CD4-positive, alpha-beta T cell (primary cell): Measurements from ENCODE around the gene ARHGAP29. TPM values are rescaled to one million over a fixed set of nuclear protein-coding genes. Genes with fewer than 3 reads are reported as not detected.

Experiments used
- ATAC-seq: fragments of 200-7000 bp; cut with Tn5 transposase; one replicate; pipeline ENCODE4 v1.10.0; 2022; ENCODE audit warnings: mild to moderate bottlenecking; ENCODE audit not compliant: poor library complexity
- CTCF ChIA-PET: fragments of 350-600 bp; sonication (Branson Sonifier 250); formaldehyde crosslinking; loops from one replicate; lab custom pipeline; 2021; ENCODE audit warnings: antibody characterized with exemption, inconsistent platforms; lab: Charles Lee
- POLR2A ChIA-PET: fragments of 350-600 bp; sonication (Branson Sonifier 250); formaldehyde crosslinking; loops from one replicate; lab custom pipeline; 2021; ENCODE audit warnings: antibody characterized with exemption, inconsistent platforms; lab: Charles Lee
- DNase-seq, 14 experiments: peaks; one replicate each; pipeline ENCODE4 v3.0.0-alpha.2; 2013 to 2020; ENCODE audit warnings: mixed read lengths in 2 of 14
- H3K27ac ChIP-seq, 2 donors: one replicate each; pipeline versions ENCODE4 v1.5.1 to v1.7.0; 2013; ENCODE audit warnings: low read length in 2 of 2, low read depth in 1 of 2, mild to moderate bottlenecking in 1 of 2
- H3K27me3 ChIP-seq, 2 experiments: 1 replicate in 1 of 2; 2 replicates in 1 of 2; pipeline versions ENCODE4 v1.6.1 to v1.7.0; 2013; ENCODE audit warnings: low read length in 2 of 2, control low read depth in 1 of 2, mild to moderate bottlenecking in 1 of 2, moderate library complexity in 1 of 2; ENCODE audit not compliant: insufficient read depth in 2 of 2, control insufficient read depth in 1 of 2
- H3K36me3 ChIP-seq: one replicate; pipeline ENCODE4 v1.6.1; 2013; ENCODE audit warnings: low read length, control low read depth; ENCODE audit not compliant: insufficient read depth
- H3K4me1 ChIP-seq: one replicate; pipeline ENCODE4 v1.6.1; 2013; ENCODE audit warnings: low read length, control low read depth; ENCODE audit not compliant: insufficient read depth
- H3K4me3 ChIP-seq: one replicate; pipeline ENCODE4 v1.5.1; 2013; ENCODE audit warnings: mild to moderate bottlenecking, low read length, moderate library complexity
- H3K9me3 ChIP-seq, 2 experiments: 1 replicate in 1 of 2; 2 replicates in 1 of 2; pipeline versions ENCODE4 v1.6.1 to v1.7.0; 2013; ENCODE audit warnings: low read length in 2 of 2, mild to moderate bottlenecking in 2 of 2, control low read depth in 1 of 2, moderate library complexity in 1 of 2; ENCODE audit not compliant: control insufficient read depth in 1 of 2, insufficient read depth in 1 of 2
- H3K27ac Mint-ChIP-seq: one replicate; pipeline ENCODE4 v1.8.0; 2020; ENCODE audit warnings: mixed read lengths
- H3K27me3 Mint-ChIP-seq: one replicate; pipeline ENCODE4 v1.8.0; 2021; ENCODE audit warnings: mixed read lengths
- H3K36me3 Mint-ChIP-seq: one replicate; pipeline ENCODE4 v1.8.0; 2021; ENCODE audit warnings: low read depth, mixed read lengths
- H3K4me1 Mint-ChIP-seq: one replicate; pipeline ENCODE4 v1.8.0; 2021; ENCODE audit warnings: low read depth, mixed read lengths
- H3K4me3 Mint-ChIP-seq: one replicate; pipeline ENCODE4 v1.8.0; 2020; ENCODE audit warnings: mild to moderate bottlenecking, mixed read lengths
- H3K9me3 Mint-ChIP-seq: one replicate; pipeline ENCODE4 v1.8.0; 2020; ENCODE audit warnings: mixed read lengths
- intact Hi-C, 2 experiments: fragments of 100-400 bp; cut with DNase I in 1 of 2; cut with micrococcal nuclease in 1 of 2; formaldehyde crosslinking; loops; one replicate each; pipeline versions ENCODE4 v1.15.1 to v1.9.0; 2023 to 2025; cut with DNase I, micrococcal nuclease
- total RNA-seq, 174 experiments: library from RNA in 2 of 174; stranded (reverse) in 2 of 174; gene quantifications; one replicate each; pipeline ENCODE4 v1.2.3 and lab custom pipeline; 2021 to 2026
- TF ChIP-seq, protein P1 (sequence below): fragments of 200-600 bp; IDR thresholded peaks from one replicate; pipeline ENCODE4 v1.8.0; 2022; ENCODE audit warnings: antibody characterized with exemption, mild to moderate bottlenecking

Gene ARHGAP29
- total RNA-seq, 2 experiments from 2014 or later: not detected

DNA sequence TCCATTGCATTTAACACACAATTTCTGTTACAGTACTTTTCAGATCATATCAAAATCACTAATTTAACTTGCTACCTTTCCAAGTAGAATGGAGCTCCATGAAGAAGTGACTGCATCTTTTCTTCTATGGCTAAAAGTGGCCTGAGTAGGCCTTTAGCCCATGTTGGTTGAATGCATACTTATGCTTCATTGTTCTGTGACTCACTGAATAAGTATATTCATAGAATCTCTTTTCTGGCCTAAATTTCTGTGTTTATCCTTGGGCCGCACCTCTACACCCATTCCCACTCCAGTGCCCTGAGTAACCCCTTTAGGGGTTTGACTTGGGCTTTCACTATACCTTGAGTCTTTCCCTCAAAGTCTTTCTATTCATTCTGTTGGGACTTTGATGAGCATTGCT, 42.1 kb upstream of the ARHGAP29 start:
- Histone ChIP-seq H3K27me3 (no peaks in the 10 kb centered on the region), H3K27ac (no peak overlapping the region), H3K4me3 (no peak overlapping the region), H3K36me3 (no peaks in the 10 kb centered on the region), H3K4me1 (no peaks in the 10 kb centered on the region), H3K9me3 (no peaks in the 10 kb centered on the region)
- no peak overlapping the region for H3K27ac Mint-ChIP-seq
- DNase-seq (no peak), ATAC-seq (no peak)
- no peak overlapping the region for H3K4me3 Mint-ChIP-seq
- no peaks in the 10 kb centered on the region for H3K4me1 Mint-ChIP-seq
- ChIA-PET CTCF (no interaction called here), POLR2A (no interaction called here)
- TF ChIP-seq, protein P1, sequence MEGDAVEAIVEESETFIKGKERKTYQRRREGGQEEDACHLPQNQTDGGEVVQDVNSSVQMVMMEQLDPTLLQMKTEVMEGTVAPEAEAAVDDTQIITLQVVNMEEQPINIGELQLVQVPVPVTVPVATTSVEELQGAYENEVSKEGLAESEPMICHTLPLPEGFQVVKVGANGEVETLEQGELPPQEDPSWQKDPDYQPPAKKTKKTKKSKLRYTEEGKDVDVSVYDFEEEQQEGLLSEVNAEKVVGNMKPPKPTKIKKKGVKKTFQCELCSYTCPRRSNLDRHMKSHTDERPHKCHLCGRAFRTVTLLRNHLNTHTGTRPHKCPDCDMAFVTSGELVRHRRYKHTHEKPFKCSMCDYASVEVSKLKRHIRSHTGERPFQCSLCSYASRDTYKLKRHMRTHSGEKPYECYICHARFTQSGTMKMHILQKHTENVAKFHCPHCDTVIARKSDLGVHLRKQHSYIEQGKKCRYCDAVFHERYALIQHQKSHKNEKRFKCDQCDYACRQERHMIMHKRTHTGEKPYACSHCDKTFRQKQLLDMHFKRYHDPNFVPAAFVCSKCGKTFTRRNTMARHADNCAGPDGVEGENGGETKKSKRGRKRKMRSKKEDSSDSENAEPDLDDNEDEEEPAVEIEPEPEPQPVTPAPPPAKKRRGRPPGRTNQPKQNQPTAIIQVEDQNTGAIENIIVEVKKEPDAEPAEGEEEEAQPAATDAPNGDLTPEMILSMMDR: no peak
- H3K9me3 Mint-ChIP-seq: no peaks in the 10 kb centered on the region
- intact Hi-C loops: no loop called here
- peaks cover 22% of the 10 kb centered on the region for H3K27me3 Mint-ChIP-seq
- H3K36me3 Mint-ChIP-seq: no peaks in the 10 kb centered on the region

DNA sequence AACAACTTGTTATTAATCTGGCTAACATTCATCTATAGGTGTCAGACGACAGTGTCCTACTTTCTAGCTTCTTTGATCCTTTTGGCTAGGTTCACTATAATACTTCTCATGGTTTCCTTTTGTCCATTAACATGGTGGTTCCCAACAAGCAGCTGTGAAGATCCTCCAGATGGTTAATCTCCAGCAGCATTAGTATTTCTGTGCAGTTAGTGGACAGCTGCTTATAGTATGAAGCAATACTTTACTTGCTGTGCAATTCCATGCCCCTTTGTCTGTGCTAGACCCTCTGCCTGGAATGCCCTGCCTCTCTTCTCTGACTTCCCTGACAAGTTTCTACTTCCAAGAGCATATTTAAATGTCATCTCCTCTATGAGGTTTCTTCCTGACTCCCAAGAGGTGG, 41.7 kb upstream of the ARHGAP29 start:
- no peak overlapping the region for H3K27ac Mint-ChIP-seq
- H3K9me3 Mint-ChIP-seq: no peaks in the 10 kb centered on the region
- TF ChIP-seq, protein P1: no peak
- H3K27ac ChIP-seq: no peak overlapping the region
- no peaks in the 10 kb centered on the region for H3K9me3 ChIP-seq
- ATAC-seq (no peak), DNase-seq (no peak)
- H3K4me3 Mint-ChIP-seq: no peak overlapping the region
- POLR2A ChIA-PET: no interaction called here
- no peaks in the 10 kb centered on the region for H3K36me3 Mint-ChIP-seq
- intact Hi-C loops: no loop called here
- H3K27me3 ChIP-seq: no peaks in the 10 kb centered on the region
- no peak overlapping the region for H3K4me3 ChIP-seq
- no peaks in the 10 kb centered on the region for H3K36me3 ChIP-seq
- CTCF ChIA-PET: no interaction called here
- H3K4me1 Mint-ChIP-seq: no peaks in the 10 kb centered on the region
- H3K4me1 ChIP-seq: no peaks in the 10 kb centered on the region
- H3K27me3 Mint-ChIP-seq: peaks cover 19% of the 10 kb centered on the region

DNA sequence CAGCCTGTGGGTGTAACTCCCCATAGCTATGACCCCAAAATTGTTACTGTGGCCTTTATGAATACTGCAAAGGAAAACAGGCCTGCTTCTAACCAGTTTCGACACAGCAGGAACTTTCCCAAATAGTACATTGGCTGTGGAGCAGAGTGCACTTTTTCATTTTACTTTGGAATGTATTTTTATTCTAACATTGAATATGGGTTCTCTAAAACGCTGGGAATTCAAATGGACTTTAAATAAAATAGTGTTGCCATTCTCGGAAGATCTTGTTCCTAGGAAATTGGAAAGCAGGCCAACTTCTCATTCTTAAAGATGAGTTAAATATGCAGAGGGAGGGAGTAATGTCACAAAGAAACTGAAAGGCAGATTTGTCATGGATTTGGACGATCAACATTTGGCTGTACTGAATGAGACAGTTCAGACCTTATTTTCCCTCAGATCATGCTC, 39.6 kb upstream of the ARHGAP29 start:
- Mint-ChIP-seq H3K4me3 (no peak overlapping the region), H3K27me3 (peaks cover 22% of the 10 kb centered on the region), H3K36me3 (no peaks in the 10 kb centered on the region), H3K4me1 (no peaks in the 10 kb centered on the region), H3K9me3 (no peaks in the 10 kb centered on the region), H3K27ac (no peak overlapping the region)
- Histone ChIP-seq H3K27ac (no peak overlapping the region), H3K36me3 (no peaks in the 10 kb centered on the region), H3K4me1 (no peaks in the 10 kb centered on the region), H3K4me3 (no peak overlapping the region), H3K9me3 (no peaks in the 10 kb centered on the region), H3K27me3 (peaks cover 0 to 6% of the 10 kb centered on the region in 2 experiments)
- TF ChIP-seq, protein P1: no peak
- intact Hi-C loops: no loop called here
- POLR2A ChIA-PET: no interaction called here
- no peak for ATAC-seq
- CTCF ChIA-PET: no interaction called here
- DNase-seq: no peak
